ENCODE data around the gene ZER1.

GRCh38 chr9:128703616-128704355, 67.9 kb downstream of the ZER1 start:
- TF ChIP-seq POLR2AphosphoS5 (IDR thresholded peaks at IDR 0.05): no peak
- TF ChIP-seq POLR2A (IDR thresholded peaks at IDR 0.05): no peak
- no peak for TF ChIP-seq CTCF (IDR thresholded peaks at IDR 0.05)
- no peak for TF ChIP-seq EP300 (IDR thresholded peaks at IDR 0.05)
